Measurements from ENCODE around the gene TMEM126A. TPM values are rescaled to one million over a fixed set of nuclear protein-coding genes. Genes with fewer than 3 reads are reported as not detected.

Gene TMEM126A
- total RNA-seq, 1 experiment from 2014 or later: 50.9 TPM

DNA sequence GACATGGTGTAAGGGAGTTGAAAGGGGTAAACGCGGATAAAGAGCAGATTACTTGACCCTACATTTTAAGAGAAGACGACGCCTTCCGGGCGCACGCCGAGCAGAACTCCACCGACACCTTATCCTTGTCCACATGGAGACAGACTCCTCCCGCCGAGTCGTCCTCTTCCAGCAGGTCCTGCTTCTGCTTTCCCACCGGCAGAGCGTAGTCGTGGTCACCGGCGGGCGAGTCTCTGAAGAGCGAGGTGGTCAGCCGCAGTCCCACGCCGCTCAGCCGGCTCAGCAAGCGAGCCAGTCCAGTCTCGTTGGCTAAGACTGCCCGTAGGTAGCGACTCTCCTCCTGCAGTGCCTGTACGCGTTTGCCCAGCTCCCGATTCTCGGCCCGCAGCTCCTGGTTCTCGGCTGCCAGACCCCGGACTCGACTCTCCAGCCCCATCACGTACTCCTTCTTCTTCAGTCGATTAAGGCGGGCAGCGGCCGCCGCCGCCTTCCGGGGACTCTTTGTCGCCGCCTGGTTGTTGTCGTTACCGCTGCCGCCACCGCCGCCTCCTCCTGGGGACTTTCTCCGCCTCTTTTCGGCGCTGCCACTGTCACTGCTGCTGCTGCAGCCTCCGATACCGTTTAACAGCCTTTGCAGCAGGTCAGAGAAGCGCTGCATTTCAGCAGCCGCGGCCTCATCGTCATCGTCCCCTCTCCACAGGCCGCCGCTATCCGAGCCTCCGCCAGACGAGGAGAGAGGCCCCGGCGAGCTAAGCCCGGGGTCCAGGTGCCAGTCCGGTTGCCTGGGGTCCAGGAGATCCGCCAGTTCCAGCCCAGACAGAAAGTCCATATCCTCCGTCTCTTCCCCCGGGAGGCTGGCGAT lies 16.2 kb downstream of the TMEM126A start:
- H3K4me3 ChIP-seq (ENCODE audit: low read depth in 2 of 2, low read length in 2 of 2): peak overlapping the region; percentile 68 to 98
- peaks cover 31% of the 10 kb centered on the region for H3K36me3 ChIP-seq (ENCODE audit: control insufficient read depth, insufficient read depth, low read length)
- ChIA-PET POLR2A (interaction anchor here (0.6 to 0.7 kb wide), 3 partner anchors 44 to 135 kb away, joined by 4 to 6 read pairs (median 6); no protein-coding TSS in a partner anchor), CTCF (no interaction called here)
- BruUV-seq (replicated peaks): no TSS peak
- intact Hi-C loops (cut with micrococcal nuclease; ENCODE audit: unreplicated experiment): loop anchor here (5.0 kb wide), 2 partner anchors 37 to 67 kb away; partner anchors contain the start of genes DLG2 and TMEM126B
- ATAC-seq: peak; percentile 71
- H3K27me3 ChIP-seq (ENCODE audit: control insufficient read depth, insufficient read depth, low read length): no peaks in the 10 kb centered on the region
- H3K27ac ChIP-seq (ENCODE audit: low read length): peak overlapping the region; percentile 90
- H3K9me3 ChIP-seq (ENCODE audit: control insufficient read depth, insufficient read depth, low read depth, low read length): no peaks in the 10 kb centered on the region
- DNase-seq (ENCODE audit: low read depth, low spot score): no peak
- peaks cover 33% of the 10 kb centered on the region for H3K4me1 ChIP-seq (ENCODE audit: control insufficient read depth, insufficient read depth, low read length)
- in situ Hi-C loops (cut with HindIII; ENCODE audit: low pct_unique_long_range_greater_than_20kb, low sequenced_read_pairs): no loop called here
- TF ChIP-seq TCF7L2 (IDR thresholded peaks at IDR 0.05; ENCODE audit: low read depth, low read length) (no peak), SIN3A (IDR thresholded peaks at IDR 0.05; ENCODE audit: borderline replicate concordance, insufficient read depth, low read depth, low read length) (no peak), POLR2AphosphoS5 (IDR thresholded peaks at IDR 0.05; ENCODE audit: low read depth, low read length) (peak; percentile 19; the same call in 1 of the 2 replicates)
- TF ChIP-seq, protein P1, sequence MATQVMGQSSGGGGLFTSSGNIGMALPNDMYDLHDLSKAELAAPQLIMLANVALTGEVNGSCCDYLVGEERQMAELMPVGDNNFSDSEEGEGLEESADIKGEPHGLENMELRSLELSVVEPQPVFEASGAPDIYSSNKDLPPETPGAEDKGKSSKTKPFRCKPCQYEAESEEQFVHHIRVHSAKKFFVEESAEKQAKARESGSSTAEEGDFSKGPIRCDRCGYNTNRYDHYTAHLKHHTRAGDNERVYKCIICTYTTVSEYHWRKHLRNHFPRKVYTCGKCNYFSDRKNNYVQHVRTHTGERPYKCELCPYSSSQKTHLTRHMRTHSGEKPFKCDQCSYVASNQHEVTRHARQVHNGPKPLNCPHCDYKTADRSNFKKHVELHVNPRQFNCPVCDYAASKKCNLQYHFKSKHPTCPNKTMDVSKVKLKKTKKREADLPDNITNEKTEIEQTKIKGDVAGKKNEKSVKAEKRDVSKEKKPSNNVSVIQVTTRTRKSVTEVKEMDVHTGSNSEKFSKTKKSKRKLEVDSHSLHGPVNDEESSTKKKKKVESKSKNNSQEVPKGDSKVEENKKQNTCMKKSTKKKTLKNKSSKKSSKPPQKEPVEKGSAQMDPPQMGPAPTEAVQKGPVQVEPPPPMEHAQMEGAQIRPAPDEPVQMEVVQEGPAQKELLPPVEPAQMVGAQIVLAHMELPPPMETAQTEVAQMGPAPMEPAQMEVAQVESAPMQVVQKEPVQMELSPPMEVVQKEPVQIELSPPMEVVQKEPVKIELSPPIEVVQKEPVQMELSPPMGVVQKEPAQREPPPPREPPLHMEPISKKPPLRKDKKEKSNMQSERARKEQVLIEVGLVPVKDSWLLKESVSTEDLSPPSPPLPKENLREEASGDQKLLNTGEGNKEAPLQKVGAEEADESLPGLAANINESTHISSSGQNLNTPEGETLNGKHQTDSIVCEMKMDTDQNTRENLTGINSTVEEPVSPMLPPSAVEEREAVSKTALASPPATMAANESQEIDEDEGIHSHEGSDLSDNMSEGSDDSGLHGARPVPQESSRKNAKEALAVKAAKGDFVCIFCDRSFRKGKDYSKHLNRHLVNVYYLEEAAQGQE (IDR thresholded peaks at IDR 0.05; ENCODE audit: insufficient read depth in 1 of 2, low read depth in 2 of 2, low read length in 1 of 2): 0 out of 4 replicates have a peak, but pooled peaks of 1 of the 2 experiments have one; percentile 3
- TF ChIP-seq, protein P2, sequence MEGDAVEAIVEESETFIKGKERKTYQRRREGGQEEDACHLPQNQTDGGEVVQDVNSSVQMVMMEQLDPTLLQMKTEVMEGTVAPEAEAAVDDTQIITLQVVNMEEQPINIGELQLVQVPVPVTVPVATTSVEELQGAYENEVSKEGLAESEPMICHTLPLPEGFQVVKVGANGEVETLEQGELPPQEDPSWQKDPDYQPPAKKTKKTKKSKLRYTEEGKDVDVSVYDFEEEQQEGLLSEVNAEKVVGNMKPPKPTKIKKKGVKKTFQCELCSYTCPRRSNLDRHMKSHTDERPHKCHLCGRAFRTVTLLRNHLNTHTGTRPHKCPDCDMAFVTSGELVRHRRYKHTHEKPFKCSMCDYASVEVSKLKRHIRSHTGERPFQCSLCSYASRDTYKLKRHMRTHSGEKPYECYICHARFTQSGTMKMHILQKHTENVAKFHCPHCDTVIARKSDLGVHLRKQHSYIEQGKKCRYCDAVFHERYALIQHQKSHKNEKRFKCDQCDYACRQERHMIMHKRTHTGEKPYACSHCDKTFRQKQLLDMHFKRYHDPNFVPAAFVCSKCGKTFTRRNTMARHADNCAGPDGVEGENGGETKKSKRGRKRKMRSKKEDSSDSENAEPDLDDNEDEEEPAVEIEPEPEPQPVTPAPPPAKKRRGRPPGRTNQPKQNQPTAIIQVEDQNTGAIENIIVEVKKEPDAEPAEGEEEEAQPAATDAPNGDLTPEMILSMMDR (IDR thresholded peaks at IDR 0.05): peak; percentile 82

DNA sequence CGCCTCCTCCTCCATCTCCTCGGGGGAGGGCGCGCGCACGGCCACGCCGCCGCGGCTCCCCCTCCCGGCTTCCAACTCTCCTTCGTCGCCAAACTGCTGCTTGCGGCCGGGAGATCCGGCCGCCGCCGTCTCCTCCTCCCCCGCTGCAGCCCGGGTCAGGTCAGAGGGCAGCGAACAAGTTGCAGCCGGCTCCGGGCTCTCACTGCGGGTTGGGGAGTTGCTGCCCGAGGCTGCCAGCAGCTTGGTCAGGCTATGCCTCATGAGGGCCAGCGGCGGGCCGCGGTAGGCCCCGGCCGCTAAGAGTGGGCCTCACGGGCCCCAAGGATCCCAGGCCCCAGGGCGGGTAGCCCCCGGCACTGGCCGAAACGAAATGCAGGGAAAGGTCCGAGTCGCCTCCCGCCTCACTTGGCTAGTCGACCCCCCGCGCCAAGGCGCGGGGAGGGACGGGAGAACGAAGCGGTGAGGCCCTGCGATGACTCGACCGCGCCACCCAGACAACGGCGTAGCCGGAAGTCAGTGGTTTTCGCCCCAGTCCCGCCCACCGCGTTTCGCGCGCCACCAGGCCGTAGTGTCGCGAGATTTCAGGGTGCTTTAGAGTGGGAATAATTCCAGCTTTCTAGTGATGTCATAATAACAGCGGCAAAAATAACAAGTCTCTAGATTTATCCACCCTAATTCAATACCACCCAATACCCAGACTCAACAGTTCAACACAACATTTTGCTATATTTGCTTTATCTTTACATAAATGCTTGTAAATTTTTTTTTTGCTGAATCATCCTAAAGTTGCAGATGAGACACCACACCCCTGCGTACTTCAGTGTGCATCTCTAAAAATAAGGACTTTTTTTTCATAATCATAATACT lies 17.1 kb downstream of the TMEM126A start, which contains the start of gene CREBZF:
CREBZF (minus strand) TSS at position 515 of the 867 bp plus-strand sequence; CDS start at position 261, 254 bp downstream.
- BruUV-seq (replicated peaks): no TSS peak

More for the DNA sequence above, 17.1 kb downstream of the TMEM126A start, which contains the start of gene CREBZF:
- in situ Hi-C loops (cut with HindIII; ENCODE audit: low pct_unique_long_range_greater_than_20kb, low sequenced_read_pairs): no loop called here
- intact Hi-C loops (cut with micrococcal nuclease; ENCODE audit: unreplicated experiment): loop anchor here (5.0 kb wide), 2 partner anchors 38 to 68 kb away; partner anchors contain the start of genes DLG2 and TMEM126B
- ChIA-PET CTCF (interaction anchor here (0.6 kb wide), 1 partner anchor 37 kb away, joined by 3 read pairs; the partner anchor contains the start of gene TMEM126B), POLR2A (interaction anchor here (0.5 to 0.6 kb wide), 3 partner anchors 14 to 355 kb away, joined by 3 to 6 read pairs (median 6); no protein-coding TSS in a partner anchor)
- DNase-seq (ENCODE audit: low read depth, low spot score): peak; percentile 89
- H3K9me3 ChIP-seq (ENCODE audit: control insufficient read depth, insufficient read depth, low read depth, low read length): no peaks in the 10 kb centered on the region
- TF ChIP-seq SIN3A (IDR thresholded peaks at IDR 0.05; ENCODE audit: borderline replicate concordance, insufficient read depth, low read depth, low read length) (peak; percentile 98), POLR2AphosphoS5 (IDR thresholded peaks at IDR 0.05; ENCODE audit: low read depth, low read length) (peak; percentile 98)
- TF ChIP-seq, protein P2 (IDR thresholded peaks at IDR 0.05): no peak
- H3K27me3 ChIP-seq (ENCODE audit: control insufficient read depth, insufficient read depth, low read length): no peaks in the 10 kb centered on the region
- H3K4me3 ChIP-seq (ENCODE audit: low read depth in 2 of 2, low read length in 2 of 2): peak within 1 kb of the TSS; percentile 68 to 98
- peaks cover 33% of the 10 kb centered on the region for H3K4me1 ChIP-seq (ENCODE audit: control insufficient read depth, insufficient read depth, low read length)
- H3K27ac ChIP-seq (ENCODE audit: low read length): peak within 1 kb of the TSS; percentile 90
- H3K36me3 ChIP-seq (ENCODE audit: control insufficient read depth, insufficient read depth, low read length): peaks cover 22% of the 10 kb centered on the region
- peak; percentile 96 for ATAC-seq

Data from Panc1 (cell line).